ENCODE results near the gene FASTK.

Gene FASTK

DNA sequence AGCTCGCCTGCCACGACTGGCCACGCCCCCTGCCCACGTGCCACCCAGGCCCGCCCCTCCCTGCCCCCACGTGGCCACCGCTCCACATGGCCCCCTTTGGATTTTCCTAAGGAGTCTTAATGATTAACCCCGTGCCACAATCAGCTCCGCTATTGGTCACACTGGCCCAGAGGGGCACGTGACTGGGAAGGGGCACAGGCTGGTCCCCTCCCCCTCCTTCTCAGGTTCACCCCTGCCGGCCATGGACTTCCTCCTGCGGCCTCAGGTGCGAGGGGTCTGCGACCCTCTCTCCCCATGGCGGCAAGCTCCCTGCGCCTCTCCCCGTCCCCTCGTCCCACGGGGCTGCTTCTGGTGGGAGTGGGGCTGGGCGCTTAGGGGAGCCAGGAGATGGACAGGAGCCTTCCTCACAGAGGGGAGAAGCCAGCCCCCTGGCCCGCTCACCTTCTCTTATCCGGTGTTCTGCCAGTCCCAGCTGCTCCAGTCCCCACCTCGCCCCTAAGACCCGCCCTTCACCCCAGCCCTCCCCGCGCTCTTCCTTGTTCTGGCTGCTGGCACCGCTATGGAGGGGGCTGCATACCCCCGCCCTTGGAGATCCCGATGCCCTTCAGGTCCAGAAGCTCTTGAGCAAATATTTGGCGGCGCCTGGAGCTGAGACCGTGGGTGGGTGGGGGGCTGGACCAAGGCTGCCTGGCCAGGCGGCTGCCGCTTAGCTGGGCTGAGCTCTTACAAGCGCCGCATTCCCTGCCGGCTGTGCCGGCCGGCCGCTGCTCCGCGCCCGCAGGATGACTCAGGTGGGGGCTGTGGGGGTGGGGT, 18.0 kb downstream of the FASTK start:
- FAIRE-seq: no peak

- FAIRE-seq: no peak
Measured at GRCh38 chr7:151062111-151062398, 18.6 kb downstream of the FASTK start.

DNA sequence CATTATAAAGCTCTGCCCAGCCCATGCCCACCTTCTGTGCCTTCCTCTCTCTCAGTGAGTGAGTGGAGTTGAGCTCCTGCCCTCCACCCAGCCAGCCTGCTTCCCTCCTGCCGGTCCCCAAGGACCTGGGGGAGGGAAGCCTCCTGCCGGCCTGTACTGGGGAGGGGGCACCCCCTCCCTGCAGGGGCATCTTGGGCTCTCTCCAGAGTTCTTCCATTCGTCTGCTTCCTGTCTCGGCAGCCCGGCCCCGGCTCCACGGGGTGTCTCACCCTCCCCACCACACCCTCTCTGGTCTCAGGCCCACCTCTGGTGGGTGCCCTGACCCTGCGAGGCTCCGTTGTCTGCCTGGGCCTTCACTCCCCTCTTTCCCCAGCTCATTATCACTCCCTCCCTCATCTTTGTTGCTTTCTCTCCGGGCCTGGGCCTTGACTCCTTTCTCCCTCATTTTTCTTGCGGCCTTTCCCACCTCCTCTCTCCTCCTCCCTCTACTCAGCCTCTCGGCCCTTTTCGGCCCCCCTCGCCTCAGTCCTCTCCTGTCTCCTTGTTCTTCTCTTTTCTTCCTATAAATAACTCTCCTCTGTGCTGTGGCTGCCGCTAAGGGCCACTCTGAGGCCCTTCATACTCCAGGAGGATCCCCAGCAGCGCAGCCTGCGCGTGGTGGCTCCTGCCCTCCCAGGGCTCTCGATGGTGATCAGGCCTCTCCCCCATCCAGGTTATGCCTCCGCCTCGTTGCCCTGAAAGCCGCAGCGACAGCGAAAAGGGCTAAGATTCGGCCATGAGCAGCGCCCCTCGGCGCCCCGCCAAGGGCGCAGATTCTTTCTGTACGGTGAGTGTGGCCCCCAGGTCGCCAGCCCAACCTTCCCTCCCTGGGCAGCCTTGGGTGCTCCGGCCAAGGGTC, 19.1 kb downstream of the FASTK start:
- FAIRE-seq: no peak

- no peak for FAIRE-seq
Measured at GRCh38 chr7:151060416-151061212, 20.0 kb downstream of the FASTK start.

- FAIRE-seq: no peak
Measured at GRCh38 chr7:151060113-151060415, 20.5 kb downstream of the FASTK start.

- no peak for FAIRE-seq
Measured at GRCh38 chr7:151059367-151060112, 21.1 kb downstream of the FASTK start, which contains the start of gene SLC4A2. TSS of gene SLC4A2 (plus strand) at chr7:151059589. CDS start at chr7:151061988, 2,399 bp downstream.

DNA sequence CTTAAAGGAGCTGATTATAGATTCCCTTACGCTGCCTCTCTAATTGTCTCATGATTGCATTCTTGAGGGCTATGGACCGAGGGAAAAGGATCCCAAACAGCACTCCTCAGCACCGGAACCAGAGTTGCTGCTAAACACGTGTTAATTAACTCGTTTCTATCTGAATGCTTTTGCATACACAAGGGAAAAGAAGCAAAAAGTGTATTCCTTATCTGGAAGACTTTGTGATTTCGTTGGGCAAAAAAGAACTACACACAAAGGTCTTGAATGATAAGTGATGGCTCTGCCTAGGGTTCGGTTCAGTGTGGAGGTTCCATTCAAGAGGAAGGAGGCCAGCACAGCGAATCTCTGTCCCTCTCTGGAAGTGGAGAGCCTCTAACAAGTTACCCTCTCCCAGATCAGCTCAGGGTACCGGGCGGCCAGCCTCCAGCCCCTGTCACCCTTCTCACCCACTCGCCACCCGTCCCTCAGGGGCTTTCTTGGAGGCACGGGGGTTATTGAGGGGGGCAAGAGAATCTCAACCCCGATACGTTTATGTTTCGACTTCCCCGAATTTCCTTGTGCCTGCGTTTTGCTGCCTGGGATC, 21.7 kb downstream of the FASTK start:
- no peak for FAIRE-seq

DNA sequence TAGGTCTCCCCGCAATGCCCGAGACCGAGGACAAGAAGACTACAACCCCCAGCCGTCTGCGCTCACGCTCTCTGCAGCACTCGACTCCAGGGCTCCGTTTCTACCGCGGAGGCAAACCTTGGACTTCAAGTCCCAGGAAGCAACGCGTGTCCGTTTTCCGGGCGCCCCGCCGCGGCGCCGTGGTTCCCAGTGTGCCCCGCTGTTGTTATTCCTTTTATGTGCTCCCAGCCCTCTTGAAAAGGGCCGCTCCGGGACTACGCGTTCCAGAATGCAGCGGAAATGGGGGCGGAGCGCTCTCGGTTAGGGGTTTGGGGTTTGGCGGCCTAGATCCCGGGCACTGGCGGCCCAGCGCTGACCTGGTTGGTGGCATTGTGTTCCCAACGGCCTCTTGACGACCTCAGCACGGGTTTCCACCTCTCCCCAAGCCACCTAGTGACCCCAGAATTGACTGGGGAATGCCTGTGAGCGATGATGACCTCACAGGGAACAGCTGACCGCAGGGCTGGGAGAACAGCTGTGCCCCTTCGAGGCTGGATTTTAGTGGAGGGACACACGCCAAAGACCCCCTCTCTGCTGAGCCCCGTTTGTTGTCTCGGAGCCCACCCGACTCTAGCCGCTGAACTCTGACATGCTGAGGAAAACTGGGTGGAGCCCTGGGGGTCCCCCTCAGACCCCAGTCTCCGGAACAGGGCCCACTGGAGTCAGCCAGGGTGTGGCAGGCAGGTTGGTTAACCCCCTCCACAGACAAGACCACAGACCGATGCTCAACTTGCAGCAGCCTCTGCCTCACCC, 22.4 kb downstream of the FASTK start:
- no peak for FAIRE-seq

DNA sequence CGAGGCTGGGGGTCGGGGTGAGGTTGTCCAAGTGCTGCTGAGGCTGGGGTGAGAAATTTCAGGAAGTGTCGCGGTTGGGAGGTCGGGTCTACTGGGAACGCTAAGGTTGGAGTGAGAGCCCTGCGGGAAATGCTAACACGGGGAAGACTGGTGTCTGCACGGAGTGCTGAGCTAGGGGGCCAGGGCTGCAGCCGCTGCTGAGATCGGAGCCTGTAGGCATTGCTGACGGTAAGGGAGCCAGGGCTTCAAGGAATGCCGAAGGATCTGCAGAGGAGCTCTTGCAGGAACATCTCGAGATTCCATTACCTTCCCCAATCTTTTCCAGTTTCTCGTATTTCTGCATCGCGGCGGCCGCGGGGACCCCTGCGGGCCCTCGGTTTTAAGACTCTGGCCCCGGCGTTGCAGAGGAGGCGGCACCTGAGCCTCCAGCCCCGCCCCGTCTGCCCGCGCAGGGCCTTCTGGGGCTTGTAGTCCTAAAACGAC, 23.1 kb downstream of the FASTK start, which contains the start of gene CDK5:
TSS of gene CDK5 (minus strand) at position 392 of the 483 bp plus-strand sequence. CDS start at position 343, 49 bp downstream.
- no peak for FAIRE-seq

DNA sequence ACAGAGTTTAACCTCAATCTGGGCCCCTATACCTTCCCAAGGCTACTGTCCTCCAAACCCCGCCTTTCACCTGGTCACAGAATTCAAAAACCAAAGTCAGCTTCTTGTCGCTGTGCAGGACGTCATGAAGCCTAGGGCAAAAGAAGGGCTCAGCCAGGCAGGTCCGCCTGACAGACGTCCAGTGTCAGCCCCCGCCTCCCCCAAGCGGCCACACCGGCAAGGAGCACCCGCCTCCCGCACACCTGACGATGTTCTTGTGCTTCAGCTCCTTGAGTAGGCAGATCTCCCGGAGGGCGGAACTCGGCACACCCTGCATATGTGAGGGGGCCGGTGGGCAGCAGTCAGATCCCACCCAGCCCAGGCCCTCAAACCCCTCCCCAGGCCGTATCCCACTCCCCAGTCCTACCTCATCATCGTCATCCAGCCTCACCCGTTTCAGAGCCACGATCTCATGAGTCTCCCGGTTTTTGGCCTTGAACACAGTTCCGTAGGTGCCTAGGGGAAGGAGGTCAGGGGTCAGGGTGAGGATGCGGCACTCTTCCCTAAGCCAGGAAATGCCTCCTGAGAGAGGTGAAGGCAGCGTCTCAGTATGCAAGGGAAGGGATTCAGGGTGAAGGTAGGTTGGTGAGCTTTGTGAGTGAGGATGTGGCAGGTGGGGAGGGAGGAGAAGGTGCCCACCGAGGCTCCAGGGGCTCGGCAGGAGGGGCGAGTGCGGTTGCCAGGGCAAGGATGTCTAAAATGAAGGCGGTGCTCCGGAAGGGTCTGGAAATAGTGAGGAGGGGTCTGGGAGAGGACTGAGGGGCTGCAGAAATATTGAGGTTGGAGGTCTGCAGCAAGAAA, 23.7 kb downstream of the FASTK start:
- FAIRE-seq: no peak

GRCh38 chr7:151056283-151056665, 24.3 kb downstream of the FASTK start:
- FAIRE-seq: no peak

- no peak for FAIRE-seq
Measured at GRCh38 chr7:151053751-151054150, 26.9 kb downstream of the FASTK start.

DNA sequence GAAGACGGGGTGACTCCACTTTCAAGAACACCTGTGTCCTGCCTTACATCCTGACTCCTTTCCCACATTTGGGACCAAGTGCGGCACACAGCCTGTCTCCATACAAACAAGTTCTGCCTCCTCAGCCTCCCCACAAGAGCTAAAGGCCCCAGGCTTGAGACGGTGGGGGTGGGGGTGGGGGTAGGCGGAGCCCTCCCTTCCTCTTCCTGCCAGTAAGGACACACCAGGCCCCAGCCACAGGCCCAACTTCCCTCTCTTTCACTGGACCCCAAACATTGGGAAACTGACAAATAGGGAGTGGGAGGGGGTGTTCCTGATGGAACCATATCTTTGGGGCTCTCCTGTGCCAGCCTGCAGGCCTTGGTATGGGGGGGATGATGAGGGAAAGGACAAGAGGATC, 27.5 kb downstream of the FASTK start:
- FAIRE-seq: no peak

- no peak for FAIRE-seq
Measured at GRCh38 chr7:151051108-151051507, 29.5 kb downstream of the FASTK start.

DNA sequence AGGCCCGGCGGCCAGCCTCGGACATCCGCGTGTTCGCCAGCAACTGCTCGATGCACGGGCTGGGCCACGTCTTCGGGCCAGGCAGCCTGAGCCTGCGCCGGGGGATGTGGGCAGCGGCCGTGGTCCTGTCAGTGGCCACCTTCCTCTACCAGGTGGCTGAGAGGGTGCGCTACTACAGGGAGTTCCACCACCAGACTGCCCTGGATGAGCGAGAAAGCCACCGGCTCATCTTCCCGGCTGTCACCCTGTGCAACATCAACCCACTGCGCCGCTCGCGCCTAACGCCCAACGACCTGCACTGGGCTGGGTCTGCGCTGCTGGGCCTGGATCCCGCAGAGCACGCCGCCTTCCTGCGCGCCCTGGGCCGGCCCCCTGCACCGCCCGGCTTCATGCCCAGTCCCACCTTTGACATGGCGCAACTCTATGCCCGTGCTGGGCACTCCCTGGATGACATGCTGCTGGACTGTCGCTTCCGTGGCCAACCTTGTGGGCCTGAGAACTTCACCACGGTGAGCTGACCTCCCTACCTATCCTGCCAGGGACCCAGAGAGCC, 31.6 kb downstream of the FASTK start:
- FAIRE-seq: no peak

DNA sequence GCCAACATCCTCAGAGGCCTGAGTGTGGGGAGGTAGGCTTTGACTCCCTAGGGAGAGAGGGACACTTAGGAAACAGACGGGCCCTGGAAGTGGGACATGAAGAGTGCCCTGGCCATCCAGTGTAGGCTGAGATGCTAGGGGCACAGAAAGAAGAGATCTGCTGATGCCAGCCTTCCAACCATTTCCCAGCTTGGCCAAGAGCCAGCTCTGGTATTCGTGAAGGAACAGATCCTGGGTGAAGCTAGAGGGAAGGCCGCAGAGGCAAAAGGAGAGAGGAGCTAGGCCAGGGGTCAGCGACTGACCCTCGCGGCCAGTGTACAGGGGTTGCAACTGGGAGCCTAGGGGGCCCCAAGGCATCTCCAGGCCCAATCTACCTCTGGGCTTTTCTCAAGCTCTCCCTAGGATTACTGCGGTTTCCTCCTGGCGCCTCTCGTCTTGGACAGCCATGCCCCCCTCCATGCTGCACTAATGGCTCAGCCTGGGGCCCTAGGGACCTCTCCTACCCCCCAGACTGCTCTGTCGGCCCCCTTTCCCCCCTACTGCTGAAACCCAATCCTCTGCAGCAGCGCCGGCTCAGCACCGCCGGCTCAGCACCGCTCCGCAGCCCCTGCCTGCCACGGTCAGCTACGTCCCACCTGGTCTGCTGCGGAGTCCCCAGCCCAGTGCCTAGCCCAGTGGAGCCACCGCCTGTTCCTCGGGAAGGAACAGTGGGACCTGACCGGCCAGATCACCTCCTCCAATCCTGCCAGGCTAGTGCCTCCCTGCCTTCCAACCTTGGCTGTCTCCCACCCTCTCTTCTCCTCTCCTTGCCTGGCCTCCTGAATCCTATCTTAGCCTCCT, 32.4 kb downstream of the FASTK start, which contains the start of gene ASIC3:
TSS of gene ASIC3 (plus strand) at position 556 of the 840 bp plus-strand sequence. CDS start 355 bp downstream, outside the sequence.
- FAIRE-seq: no peak

- FAIRE-seq: no peak
Measured at GRCh38 chr7:151046603-151047573, 33.7 kb downstream of the FASTK start.

Measured in islet of Langerhans (tissue), 1 donor.